ENCODE results near the gene EEF2K. TPM values are rescaled to one million over a fixed set of nuclear protein-coding genes. Genes with fewer than 3 reads are reported as not detected.

EEF2K gene
- total and polyA plus RNA-seq, 4 donors, result 5.6 to 40.8 (median 17.4) TPM

DNA sequence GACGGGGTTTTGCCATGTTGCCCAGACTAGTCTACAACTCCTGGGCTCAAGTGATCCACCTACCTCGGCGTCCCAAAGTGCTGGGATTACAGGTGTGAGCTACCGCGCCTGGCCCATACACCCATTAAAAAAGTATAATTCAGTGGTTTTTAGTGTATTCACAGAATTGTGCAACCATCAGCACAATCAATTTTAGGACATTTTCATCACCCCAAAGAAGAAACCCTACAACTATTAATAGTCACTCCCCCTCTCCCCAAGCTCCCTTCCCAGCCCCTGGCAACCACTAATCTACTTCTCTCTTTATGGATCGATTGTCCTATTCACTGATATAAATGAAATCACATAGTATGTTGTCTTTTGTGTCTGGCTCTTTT is 3.8 kb upstream of the EEF2K start:
- no peaks in the 10 kb centered on the region for H3K27me3 ChIP-seq (ENCODE audit: control insufficient read depth in 3 of 3, insufficient read depth in 3 of 3, low read length in 2 of 3)
- H3K4me3 ChIP-seq, result no peak overlapping the region
- H3K9me3 ChIP-seq (ENCODE audit: control insufficient read depth in 4 of 4, insufficient read depth in 3 of 4, low read length in 3 of 4), result no peaks in the 10 kb centered on the region
- DNase-seq (no peak), ATAC-seq (ENCODE audit: insufficient read depth, low FRiP score) (no peak)
- WGBS, 2 donors, result 93 to 96% methylated on average over 6 of the region's 6 CpGs
- no peak overlapping the region for H3K9ac ChIP-seq (ENCODE audit: insufficient read depth in 1 of 2, low read length in 2 of 2)
- H3K4me1 ChIP-seq (ENCODE audit: control insufficient read depth in 5 of 5, insufficient read depth in 5 of 5, low read length in 5 of 5), result peaks cover 0 to 2% (median 0%) of the 10 kb centered on the region in 5 donors
- no peaks in the 10 kb centered on the region for H3K36me3 ChIP-seq (ENCODE audit: control insufficient read depth in 4 of 4, insufficient read depth in 4 of 4, low read length in 4 of 4)
- no peak overlapping the region for H3K27ac ChIP-seq (ENCODE audit: low read depth in 1 of 2, low read length in 1 of 2)
- TF ChIP-seq, protein P1, sequence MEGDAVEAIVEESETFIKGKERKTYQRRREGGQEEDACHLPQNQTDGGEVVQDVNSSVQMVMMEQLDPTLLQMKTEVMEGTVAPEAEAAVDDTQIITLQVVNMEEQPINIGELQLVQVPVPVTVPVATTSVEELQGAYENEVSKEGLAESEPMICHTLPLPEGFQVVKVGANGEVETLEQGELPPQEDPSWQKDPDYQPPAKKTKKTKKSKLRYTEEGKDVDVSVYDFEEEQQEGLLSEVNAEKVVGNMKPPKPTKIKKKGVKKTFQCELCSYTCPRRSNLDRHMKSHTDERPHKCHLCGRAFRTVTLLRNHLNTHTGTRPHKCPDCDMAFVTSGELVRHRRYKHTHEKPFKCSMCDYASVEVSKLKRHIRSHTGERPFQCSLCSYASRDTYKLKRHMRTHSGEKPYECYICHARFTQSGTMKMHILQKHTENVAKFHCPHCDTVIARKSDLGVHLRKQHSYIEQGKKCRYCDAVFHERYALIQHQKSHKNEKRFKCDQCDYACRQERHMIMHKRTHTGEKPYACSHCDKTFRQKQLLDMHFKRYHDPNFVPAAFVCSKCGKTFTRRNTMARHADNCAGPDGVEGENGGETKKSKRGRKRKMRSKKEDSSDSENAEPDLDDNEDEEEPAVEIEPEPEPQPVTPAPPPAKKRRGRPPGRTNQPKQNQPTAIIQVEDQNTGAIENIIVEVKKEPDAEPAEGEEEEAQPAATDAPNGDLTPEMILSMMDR (IDR thresholded peaks at IDR 0.05; ENCODE audit: control extremely low read depth, extremely low read depth), result no peak

DNA sequence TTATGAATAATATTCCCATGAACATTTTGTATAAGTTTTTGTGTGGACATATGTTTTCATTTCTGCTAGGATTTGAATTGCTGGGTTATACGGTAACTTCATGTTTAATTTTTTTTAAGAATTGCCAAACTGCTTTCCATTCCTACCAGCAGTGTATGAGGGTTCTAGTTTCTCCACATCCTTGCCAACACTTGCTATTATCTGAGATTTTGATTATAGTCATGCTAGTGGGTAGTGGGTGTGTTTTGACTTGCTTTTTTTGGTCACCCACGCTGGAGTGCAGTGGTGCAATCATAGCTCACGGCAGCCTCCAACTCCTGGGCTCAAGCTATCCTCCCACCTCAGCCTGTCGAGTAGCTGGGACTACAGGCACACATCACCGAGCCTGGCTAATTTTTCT is 3.0 kb upstream of the EEF2K start:
- H3K27ac ChIP-seq (ENCODE audit: low read depth in 1 of 2, low read length in 1 of 2), result no peak overlapping the region
- H3K4me3 ChIP-seq, result no peak overlapping the region
- no peaks in the 10 kb centered on the region for H3K36me3 ChIP-seq (ENCODE audit: control insufficient read depth in 4 of 4, insufficient read depth in 4 of 4, low read length in 4 of 4)
- no peaks in the 10 kb centered on the region for H3K27me3 ChIP-seq (ENCODE audit: control insufficient read depth in 3 of 3, insufficient read depth in 3 of 3, low read length in 2 of 3)
- ATAC-seq (ENCODE audit: insufficient read depth, low FRiP score), result no peak
- H3K9ac ChIP-seq (ENCODE audit: insufficient read depth in 1 of 2, low read length in 2 of 2), result no peak overlapping the region
- H3K4me1 ChIP-seq (ENCODE audit: control insufficient read depth in 5 of 5, insufficient read depth in 5 of 5, low read length in 5 of 5), result peaks cover 0 to 11% (median 3%) of the 10 kb centered on the region in 5 donors
- no peak for DNase-seq
- TF ChIP-seq, protein P1 (IDR thresholded peaks at IDR 0.05; ENCODE audit: control extremely low read depth, extremely low read depth), result no peak
- 85 to 88% methylated on average over 5 of the region's 5 CpGs for WGBS, 2 donors
- no peaks in the 10 kb centered on the region for H3K9me3 ChIP-seq (ENCODE audit: control insufficient read depth in 4 of 4, insufficient read depth in 3 of 4, low read length in 3 of 4)

DNA sequence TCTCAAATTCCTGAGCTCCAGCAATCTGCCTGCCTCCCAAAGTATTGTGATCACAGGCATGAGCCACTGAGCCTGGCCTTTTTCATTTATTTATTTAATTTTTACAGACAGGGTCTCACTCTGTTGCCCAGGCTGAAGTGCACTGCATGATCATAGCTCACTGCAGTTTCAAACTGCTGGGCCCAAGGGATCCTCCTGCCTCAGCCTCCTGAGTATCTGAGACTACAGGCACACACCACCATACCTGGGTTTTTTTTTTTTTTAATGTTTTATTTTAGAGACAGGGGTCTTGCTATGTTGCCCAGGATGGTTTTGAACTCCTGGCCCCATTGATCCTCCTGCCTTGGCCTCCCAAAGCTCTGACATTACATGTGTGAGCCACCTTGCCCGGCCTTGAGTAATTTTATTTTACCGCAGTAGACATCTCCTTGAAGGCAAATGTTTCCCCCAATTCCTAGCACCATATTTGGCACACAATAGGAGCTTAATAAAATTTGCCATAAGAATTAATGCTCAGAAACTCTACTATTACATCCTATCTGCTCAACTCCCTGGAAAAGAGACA is 1.9 kb upstream of the EEF2K start:
- TF ChIP-seq, protein P1 (IDR thresholded peaks at IDR 0.05; ENCODE audit: control extremely low read depth, extremely low read depth), result no peak
- Histone ChIP-seq H3K9me3 (ENCODE audit: control insufficient read depth in 4 of 4, insufficient read depth in 3 of 4, low read length in 3 of 4) (no peaks in the 10 kb centered on the region), H3K27ac (ENCODE audit: low read depth in 1 of 2, low read length in 1 of 2) (no peak overlapping the region), H3K4me3 (no peak overlapping the region), H3K36me3 (ENCODE audit: control insufficient read depth in 4 of 4, insufficient read depth in 4 of 4, low read length in 4 of 4) (no peaks in the 10 kb centered on the region), H3K27me3 (ENCODE audit: control insufficient read depth in 3 of 3, insufficient read depth in 3 of 3, low read length in 2 of 3) (no peaks in the 10 kb centered on the region), H3K9ac (ENCODE audit: insufficient read depth in 1 of 2, low read length in 2 of 2) (no peak overlapping the region), H3K4me1 (ENCODE audit: control insufficient read depth in 5 of 5, insufficient read depth in 5 of 5, low read length in 5 of 5) (peaks cover 0 to 12% (median 3%) of the 10 kb centered on the region in 5 donors)
- DNase-seq (no peak), ATAC-seq (ENCODE audit: insufficient read depth, low FRiP score) (no peak)
- 99 to 100% methylated on average over 2 of the region's 2 CpGs for WGBS, 2 donors

DNA sequence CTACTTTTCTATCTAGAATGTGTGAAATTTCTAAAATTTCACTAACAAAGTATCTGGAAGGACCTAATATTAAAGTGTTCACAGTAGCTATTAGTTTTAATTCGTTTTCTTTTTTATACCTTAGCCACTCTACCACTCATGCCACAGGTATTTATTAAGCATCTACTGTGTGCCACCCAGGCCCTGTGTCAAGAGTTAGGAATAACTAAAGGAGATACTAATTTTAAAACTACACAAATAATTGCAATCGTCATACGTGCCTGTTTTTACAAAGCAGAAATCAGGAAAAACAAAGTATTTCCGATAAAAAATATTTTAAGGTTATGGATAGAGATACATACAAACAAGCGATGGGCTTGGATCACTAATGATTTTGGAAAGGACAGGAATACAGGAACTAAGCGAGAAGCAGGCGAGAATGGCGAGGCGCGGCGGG is 483 bp upstream of the EEF2K start:
- ATAC-seq (ENCODE audit: insufficient read depth, low FRiP score) (no peak), DNase-seq (no peak)
- peak overlapping the region; percentile 28 for H3K4me3 ChIP-seq
- no peaks in the 10 kb centered on the region for H3K9me3 ChIP-seq (ENCODE audit: control insufficient read depth in 4 of 4, insufficient read depth in 3 of 4, low read length in 3 of 4)
- TF ChIP-seq, protein P1 (IDR thresholded peaks at IDR 0.05; ENCODE audit: control extremely low read depth, extremely low read depth), result no peak
- H3K27me3 ChIP-seq (ENCODE audit: control insufficient read depth in 3 of 3, insufficient read depth in 3 of 3, low read length in 2 of 3), result no peaks in the 10 kb centered on the region
- H3K27ac ChIP-seq (ENCODE audit: low read depth in 1 of 2, low read length in 1 of 2), result peak overlapping the region; percentile 73 to 96
- peaks cover 0 to 12% (median 7%) of the 10 kb centered on the region in 5 donors for H3K4me1 ChIP-seq (ENCODE audit: control insufficient read depth in 5 of 5, insufficient read depth in 5 of 5, low read length in 5 of 5)
- peak overlapping the region in 1 of 2 donors; percentile 63 for H3K9ac ChIP-seq (ENCODE audit: insufficient read depth in 1 of 2, low read length in 2 of 2)
- WGBS, 2 donors, result 5 to 8% methylated on average over 11 of the region's 11 CpGs
- H3K36me3 ChIP-seq (ENCODE audit: control insufficient read depth in 4 of 4, insufficient read depth in 4 of 4, low read length in 4 of 4), result peaks cover 0 to 4% (median 0%) of the 10 kb centered on the region in 4 donors
